Measurements from ENCODE around the gene SEC14L2. TPM values are rescaled to one million over a fixed set of nuclear protein-coding genes. Genes with fewer than 3 reads are reported as not detected.

SEC14L2 gene
- total RNA-seq, 1 donor from 2014 or later = 1.2 TPM

DNA sequence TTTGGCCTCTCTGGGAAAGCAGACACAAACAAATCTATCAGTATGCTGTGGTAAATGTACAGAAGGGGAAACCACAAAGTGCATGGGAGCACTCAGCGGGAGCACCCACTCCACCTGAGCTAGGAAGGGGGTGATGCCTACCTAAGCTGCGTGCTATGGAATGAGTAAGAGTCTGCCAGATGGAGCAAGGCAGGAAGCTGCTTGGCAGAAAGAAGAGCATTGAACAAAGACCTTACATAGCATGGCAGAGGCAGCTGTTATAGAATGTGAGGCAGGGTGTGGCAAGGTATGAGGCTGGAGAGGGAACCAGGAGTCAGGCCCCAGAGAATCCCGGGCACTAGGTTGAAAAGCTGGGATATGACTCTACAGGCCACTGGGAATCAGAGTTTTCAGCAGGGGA is 15.0 kb downstream of the SEC14L2 start:
- Histone ChIP-seq H3K36me3 (peaks cover 27% of the 10 kb centered on the region), H3K27ac (replicated peaks) (no peak overlapping the region), H3K9me3 (replicated peaks) (no peaks in the 10 kb centered on the region), H3K27me3 (ENCODE audit: low read depth) (no peaks in the 10 kb centered on the region), H3K4me1 (no peaks in the 10 kb centered on the region), H3K4me3 (no peak overlapping the region)
- no peak for DNase-seq
- TF ChIP-seq, protein P1, sequence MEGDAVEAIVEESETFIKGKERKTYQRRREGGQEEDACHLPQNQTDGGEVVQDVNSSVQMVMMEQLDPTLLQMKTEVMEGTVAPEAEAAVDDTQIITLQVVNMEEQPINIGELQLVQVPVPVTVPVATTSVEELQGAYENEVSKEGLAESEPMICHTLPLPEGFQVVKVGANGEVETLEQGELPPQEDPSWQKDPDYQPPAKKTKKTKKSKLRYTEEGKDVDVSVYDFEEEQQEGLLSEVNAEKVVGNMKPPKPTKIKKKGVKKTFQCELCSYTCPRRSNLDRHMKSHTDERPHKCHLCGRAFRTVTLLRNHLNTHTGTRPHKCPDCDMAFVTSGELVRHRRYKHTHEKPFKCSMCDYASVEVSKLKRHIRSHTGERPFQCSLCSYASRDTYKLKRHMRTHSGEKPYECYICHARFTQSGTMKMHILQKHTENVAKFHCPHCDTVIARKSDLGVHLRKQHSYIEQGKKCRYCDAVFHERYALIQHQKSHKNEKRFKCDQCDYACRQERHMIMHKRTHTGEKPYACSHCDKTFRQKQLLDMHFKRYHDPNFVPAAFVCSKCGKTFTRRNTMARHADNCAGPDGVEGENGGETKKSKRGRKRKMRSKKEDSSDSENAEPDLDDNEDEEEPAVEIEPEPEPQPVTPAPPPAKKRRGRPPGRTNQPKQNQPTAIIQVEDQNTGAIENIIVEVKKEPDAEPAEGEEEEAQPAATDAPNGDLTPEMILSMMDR (IDR thresholded peaks at IDR 0.05; ENCODE audit: borderline replicate concordance) = no peak
- intact Hi-C loops (cut with micrococcal nuclease) = no loop called here

DNA sequence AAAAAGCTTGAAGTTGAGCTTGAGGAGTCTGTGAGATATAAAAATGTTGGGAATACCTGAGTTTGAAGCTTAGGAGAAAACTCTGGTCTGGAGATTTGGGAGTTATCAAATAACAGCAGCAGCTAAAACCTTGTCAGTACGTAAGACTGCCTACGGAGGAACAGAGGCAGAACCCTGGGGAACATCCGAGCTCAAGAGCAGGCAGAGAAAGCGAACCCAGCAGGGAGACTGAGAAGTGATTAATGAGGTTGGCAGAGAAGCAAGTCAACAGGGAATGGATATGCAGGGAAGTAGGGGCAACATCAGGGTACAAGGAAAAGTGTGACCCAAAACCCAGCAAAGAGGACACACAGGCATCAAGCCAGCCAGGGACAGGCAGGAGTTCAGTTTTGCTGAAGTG is 16.2 kb downstream of the SEC14L2 start:
- Histone ChIP-seq H3K4me1 (no peaks in the 10 kb centered on the region), H3K36me3 (peaks cover 38% of the 10 kb centered on the region), H3K9me3 (replicated peaks) (no peaks in the 10 kb centered on the region), H3K27ac (replicated peaks) (no peak overlapping the region), H3K27me3 (ENCODE audit: low read depth) (no peaks in the 10 kb centered on the region), H3K4me3 (no peak overlapping the region)
- no peak for DNase-seq
- intact Hi-C loops (cut with micrococcal nuclease) = no loop called here
- TF ChIP-seq, protein P1 (IDR thresholded peaks at IDR 0.05; ENCODE audit: borderline replicate concordance) = no peak

DNA sequence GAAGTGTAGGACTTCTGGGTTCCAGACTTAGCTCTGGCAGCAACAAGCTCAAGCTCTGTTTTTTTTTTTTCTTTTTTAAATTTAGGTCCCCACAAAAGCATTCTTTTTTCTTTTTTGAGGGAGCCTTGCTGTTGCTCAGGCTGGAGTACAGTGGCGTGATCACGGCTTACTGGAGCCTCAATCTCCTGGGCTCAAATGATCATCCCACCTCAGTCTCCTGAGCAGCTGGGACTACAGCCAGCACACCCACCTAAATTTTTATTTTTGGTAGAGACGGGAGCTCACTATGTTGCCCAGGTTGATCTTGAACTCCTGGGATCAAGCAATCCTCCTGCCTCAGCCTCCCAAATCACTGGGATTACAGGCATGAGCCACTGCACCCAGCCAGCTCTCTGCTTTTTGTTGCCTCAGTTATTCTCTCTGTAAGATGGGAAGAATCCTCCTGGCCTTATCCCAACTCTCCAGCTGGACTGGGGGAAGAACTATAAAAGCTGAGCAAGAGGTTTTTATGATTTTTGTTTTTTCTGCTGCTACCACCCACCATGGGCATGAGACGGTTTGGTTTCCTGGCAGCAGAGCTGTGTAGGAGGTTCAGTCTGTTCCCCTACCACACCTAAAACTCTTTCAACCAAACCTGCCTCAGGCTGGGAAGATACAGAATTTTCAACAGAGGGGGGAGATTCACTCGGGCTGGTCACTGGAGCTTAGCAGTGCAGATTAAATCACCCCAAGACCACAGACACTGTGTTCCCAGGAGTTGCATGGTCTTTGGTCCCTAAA is 17.1 kb downstream of the SEC14L2 start:
- Histone ChIP-seq H3K27me3 (ENCODE audit: low read depth) (no peaks in the 10 kb centered on the region), H3K27ac (replicated peaks) (no peak overlapping the region), H3K4me3 (no peak overlapping the region), H3K4me1 (no peaks in the 10 kb centered on the region), H3K36me3 (peaks cover 48% of the 10 kb centered on the region), H3K9me3 (replicated peaks) (no peaks in the 10 kb centered on the region)
- TF ChIP-seq, protein P1 (IDR thresholded peaks at IDR 0.05; ENCODE audit: borderline replicate concordance) = no peak
- DNase-seq = no peak
- intact Hi-C loops (cut with micrococcal nuclease) = no loop called here

DNA sequence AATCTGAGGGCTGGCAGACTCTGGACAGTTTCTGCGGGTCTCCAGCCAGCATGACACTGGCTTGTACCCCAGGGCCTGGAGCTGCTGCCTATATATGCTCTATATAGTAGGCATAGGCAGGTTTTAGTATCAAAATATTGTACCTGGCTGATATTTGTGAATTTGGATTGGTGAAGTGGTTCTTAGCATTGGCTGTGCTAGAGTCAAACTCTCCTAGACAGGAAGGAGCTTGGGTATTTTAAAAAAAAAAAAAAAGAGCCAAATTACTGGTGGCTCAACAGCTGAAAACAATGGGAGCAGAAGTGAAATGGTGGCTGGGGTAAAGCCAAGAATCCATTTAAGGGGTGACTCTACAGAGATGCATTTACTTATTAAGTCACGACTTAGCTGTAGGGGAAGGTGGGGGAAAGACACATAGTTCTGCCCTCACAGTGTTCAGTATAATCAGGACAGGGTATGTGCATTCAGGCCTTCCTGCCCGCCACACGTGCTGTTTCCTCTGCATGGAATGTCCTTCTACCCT is 17.8 kb downstream of the SEC14L2 start:
- no peaks in the 10 kb centered on the region for H3K4me1 ChIP-seq
- H3K27me3 ChIP-seq (ENCODE audit: low read depth) = no peaks in the 10 kb centered on the region
- H3K27ac ChIP-seq (replicated peaks) = no peak overlapping the region
- H3K9me3 ChIP-seq (replicated peaks) = no peaks in the 10 kb centered on the region
- H3K36me3 ChIP-seq = peaks cover 53% of the 10 kb centered on the region
- no peak for DNase-seq
- H3K4me3 ChIP-seq = no peak overlapping the region
- intact Hi-C loops (cut with micrococcal nuclease) = no loop called here
- TF ChIP-seq, protein P1 (IDR thresholded peaks at IDR 0.05; ENCODE audit: borderline replicate concordance) = no peak

DNA sequence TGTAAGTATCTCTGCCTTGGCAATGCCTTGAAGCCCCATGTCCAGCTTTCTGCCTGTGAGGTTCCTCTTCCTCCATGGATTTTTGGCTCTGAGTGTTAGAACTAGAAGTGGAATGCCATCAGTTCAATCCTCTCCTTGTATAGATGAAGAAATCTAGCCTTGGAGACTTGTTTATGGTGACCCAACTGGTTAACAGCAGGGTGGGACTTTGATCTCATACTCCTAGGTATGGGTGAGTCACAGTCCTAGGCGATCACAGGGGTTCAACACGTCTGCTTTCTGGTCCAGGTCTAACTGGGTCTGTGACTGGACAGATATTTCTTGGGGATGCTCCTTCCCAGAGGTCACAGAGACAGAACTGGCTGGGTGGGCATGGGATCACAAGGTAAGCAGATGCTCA is 19.6 kb downstream of the SEC14L2 start:
- TF ChIP-seq, protein P1 (IDR thresholded peaks at IDR 0.05; ENCODE audit: borderline replicate concordance) = no peak
- Histone ChIP-seq H3K4me1 (peaks cover 1% of the 10 kb centered on the region), H3K27ac (replicated peaks) (no peak overlapping the region), H3K27me3 (ENCODE audit: low read depth) (no peaks in the 10 kb centered on the region), H3K9me3 (replicated peaks) (no peaks in the 10 kb centered on the region), H3K4me3 (no peak overlapping the region), H3K36me3 (peaks cover 54% of the 10 kb centered on the region)
- DNase-seq = no peak
- intact Hi-C loops (cut with micrococcal nuclease) = no loop called here

Data from left ventricle myocardium inferior (tissue), 1 donor.